Measurements from ENCODE around the gene FLYWCH2. TPM values are rescaled to one million over a fixed set of nuclear protein-coding genes. Genes with fewer than 3 reads are reported as not detected.
A peak's percentile ranks its signal among the peaks of the same experiment; 100 is the strongest.

Gene FLYWCH2
- total and polyA plus RNA-seq, 9 of the 15 experiments (the other 6 are each of a cell fraction or from before 2014, with no cell fraction given) = 0.70 to 55.5 (median 7.6) TPM

GRCh38 chr16:2842340-2843000 lies 40.5 kb upstream of the FLYWCH2 start (continued):
- TF ChIP-seq KLF1 (tag; IDR thresholded peaks at IDR 0.05) (0 out of 2 replicates have a peak, but pooled peaks have one; percentile 32), E2F6 (IDR thresholded peaks at IDR 0.05; ENCODE audit: borderline replicate concordance in 1 of 2, extremely low read depth in 1 of 2, insufficient read depth in 1 of 2, insufficient read length in 1 of 2, low read depth in 1 of 2, low read length in 1 of 2, poor library complexity in 1 of 2, severe bottlenecking in 1 of 2) (peak; percentile 86 to 89), CREM (IDR thresholded peaks at IDR 0.05; ENCODE audit: low read depth) (peak; percentile 93), HDAC2 (IDR thresholded peaks at IDR 0.05) (peak; percentile 44; the same call in 1 of the 2 replicates), ESRRA (IDR thresholded peaks at IDR 0.05; ENCODE audit: borderline replicate concordance, low read depth) (peak; percentile 60; the same call in 1 of the 2 replicates), HMGXB4 (CRISPR knock-in tag; IDR thresholded peaks at IDR 0.05) (no peak), HDGF (IDR thresholded peaks at IDR 0.05) (no peak), TCFL5 (CRISPR knock-in tag; conservative IDR thresholded peaks at IDR 0.05) (no peak), ID3 (CRISPR knock-in tag; IDR thresholded peaks at IDR 0.05) (no peak), ID3 (tag; IDR thresholded peaks at IDR 0.05) (peak; percentile 31; the same call in 1 of the 2 replicates), HOMEZ (CRISPR knock-in tag; IDR thresholded peaks at IDR 0.05) (no peak), ZNF124 (CRISPR knock-in tag; IDR thresholded peaks at IDR 0.05) (no peak), C11orf30 (IDR thresholded peaks at IDR 0.05; ENCODE audit: low read depth) (peak; percentile 32; the same call in 1 of the 2 replicates), ZBTB2 (IDR thresholded peaks at IDR 0.05) (0 out of 2 replicates have a peak, but pooled peaks have one; percentile 60), NR2F6 (CRISPR knock-in tag; IDR thresholded peaks at IDR 0.05) (no peak), EP300 (IDR thresholded peaks at IDR 0.05; ENCODE audit: low read length) (peak; percentile 30; the same call in 1 of the 2 replicates), ZNF384 (IDR thresholded peaks at IDR 0.05; ENCODE audit: low read depth, low read length) (peak; percentile 20; the same call in 1 of the 2 replicates), NRF1 (conservative IDR thresholded peaks at IDR 0.05 in 1 of 2, IDR thresholded peaks at IDR 0.05 in 1 of 2) (peak; percentile 39 to 54), TARDBP (IDR thresholded peaks at IDR 0.05) (0 out of 2 replicates have a peak, but pooled peaks have one; percentile 40), ETV1 (tag; conservative IDR thresholded peaks at IDR 0.05; ENCODE audit: low read depth) (peak; percentile 67; the same call in 1 of the 2 replicates), GTF2B (IDR thresholded peaks at IDR 0.05; ENCODE audit: extremely low read depth, insufficient read length) (no peak), CBFA2T2 (conservative IDR thresholded peaks at IDR 0.05) (no peak)
